Endodermal cell (in vitro differentiated cells): ENCODE measurements around the gene CACNA1D. TPM values are rescaled to one million over a fixed set of nuclear protein-coding genes. Genes with fewer than 3 reads are reported as not detected.

Experiments used
- DNase-seq: peaks from one replicate; pipeline ENCODE4 v3.0.0-alpha.2; 2017
- H3K27ac ChIP-seq: 2 replicates; pipeline ENCODE4 v1.5.1; 2013; ENCODE audit warnings: mild to moderate bottlenecking, low read depth, low read length, moderate library complexity
- H3K27me3 ChIP-seq: 2 replicates; pipeline ENCODE4 v1.6.1; 2013; ENCODE audit warnings: mild to moderate bottlenecking, low read length, moderate library complexity; ENCODE audit not compliant: insufficient read depth, control insufficient read depth, poor library complexity, severe bottlenecking
- H3K36me3 ChIP-seq: 2 replicates; pipeline ENCODE4 v1.7.0; 2013; ENCODE audit warnings: mild to moderate bottlenecking, low read length, moderate library complexity; ENCODE audit not compliant: control insufficient read depth, insufficient read depth
- H3K4me1 ChIP-seq: one replicate; pipeline ENCODE4 v1.7.0; 2013; ENCODE audit warnings: low read length; ENCODE audit not compliant: control insufficient read depth, insufficient read depth
- H3K4me3 ChIP-seq: 2 replicates; pipeline ENCODE4 v1.5.1; 2013; ENCODE audit warnings: mild to moderate bottlenecking, low read length, moderate library complexity
- H3K9ac ChIP-seq: 2 replicates; pipeline ENCODE4 v1.6.1; 2013; ENCODE audit warnings: mild to moderate bottlenecking, low read length, moderate library complexity; ENCODE audit not compliant: poor library complexity, severe bottlenecking; ENCODE audit errors: extremely low read depth
- H3K9me3 ChIP-seq: 2 replicates; pipeline ENCODE4 v1.6.1; 2013; ENCODE audit warnings: mild to moderate bottlenecking, low read length, moderate library complexity; ENCODE audit not compliant: control insufficient read depth
- H3K27ac Mint-ChIP-seq: 2 replicates; pipeline ENCODE4 v1.8.0; 2020; ENCODE audit warnings: mixed read lengths
- H3K27me3 Mint-ChIP-seq: 2 replicates; pipeline ENCODE4 v1.8.0; 2021; ENCODE audit warnings: mild to moderate bottlenecking, mixed read lengths; ENCODE audit not compliant: insufficient read depth
- H3K36me3 Mint-ChIP-seq: 2 replicates; pipeline ENCODE4 v1.8.0; 2020; ENCODE audit warnings: low read depth, mixed read lengths
- H3K4me1 Mint-ChIP-seq: 2 replicates; pipeline ENCODE4 v1.8.0; 2020; ENCODE audit warnings: mixed read lengths
- H3K4me3 Mint-ChIP-seq: 2 replicates; pipeline ENCODE4 v1.8.0; 2020; ENCODE audit warnings: mild to moderate bottlenecking, moderate library complexity, mixed read lengths
- H3K9me3 Mint-ChIP-seq: 2 replicates; pipeline ENCODE4 v1.8.0; 2020; ENCODE audit warnings: mild to moderate bottlenecking, mixed read lengths
- WGBS, 2 experiments: methylation state at CpG; one replicate each; pipeline versions ENCODE4 v1.1.5 to v1.1.7; 2013; ENCODE audit warnings: missing lambda C conversion rate in 2 of 2, mixed read lengths in 1 of 2; ENCODE audit not compliant: insufficient coverage in 1 of 2, insufficient read length in 1 of 2; 5-methylcytosine and 5-hydroxymethylcytosine counted together
- total RNA-seq, 2 donors: library from RNA; stranded (reverse); fragmentation: NEBNext Ultra II Directional in 1 of 2; extraction: Animal tissue kit (Norgen Biotek cat#: 25700) in 1 of 2; gene quantifications; 2 replicates in 1 of 2; 3 replicates in 1 of 2; pipeline ENCODE4 v1.2.1, GENCODE V29; 2021
- TF ChIP-seq, protein P1 (sequence below): fragments of 200-600 bp; sonication (generic); conservative IDR thresholded peaks from 2 replicates; pipeline ENCODE4 v1.5.0; 2021; ENCODE audit warnings: antibody characterized with exemption, mild to moderate bottlenecking

Gene CACNA1D
- total RNA-seq, 2 donors from 2014 or later = 2.2 to 3.8 TPM

DNA sequence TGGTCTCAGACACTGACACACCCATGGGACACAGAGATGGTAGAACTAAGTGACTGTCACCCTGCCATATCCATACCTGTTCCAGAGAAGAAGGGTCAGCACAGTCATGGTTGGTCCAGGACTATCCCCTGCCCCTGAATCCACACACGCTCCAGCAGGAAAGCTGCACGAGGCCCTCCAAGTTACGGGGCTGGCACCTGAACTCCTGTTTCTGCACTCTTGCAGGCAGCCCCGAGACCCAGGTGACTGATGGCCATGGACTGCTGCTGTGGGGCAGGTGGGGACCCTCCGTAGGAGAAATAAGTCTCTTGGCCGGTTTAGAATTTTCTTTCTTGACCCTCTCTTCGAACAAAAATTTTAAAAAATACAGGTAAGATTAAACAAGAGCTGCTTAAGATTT is 321.2 kb downstream of the CACNA1D start:
- Histone ChIP-seq H3K27me3 (no peaks in the 10 kb centered on the region), H3K36me3 (peaks cover 23% of the 10 kb centered on the region), H3K9me3 (no peaks in the 10 kb centered on the region), H3K9ac (no peak overlapping the region), H3K4me3 (no peak overlapping the region), H3K27ac (no peak overlapping the region), H3K4me1 (no peaks in the 10 kb centered on the region)
- no peaks in the 10 kb centered on the region for H3K9me3 Mint-ChIP-seq
- TF ChIP-seq, protein P1, sequence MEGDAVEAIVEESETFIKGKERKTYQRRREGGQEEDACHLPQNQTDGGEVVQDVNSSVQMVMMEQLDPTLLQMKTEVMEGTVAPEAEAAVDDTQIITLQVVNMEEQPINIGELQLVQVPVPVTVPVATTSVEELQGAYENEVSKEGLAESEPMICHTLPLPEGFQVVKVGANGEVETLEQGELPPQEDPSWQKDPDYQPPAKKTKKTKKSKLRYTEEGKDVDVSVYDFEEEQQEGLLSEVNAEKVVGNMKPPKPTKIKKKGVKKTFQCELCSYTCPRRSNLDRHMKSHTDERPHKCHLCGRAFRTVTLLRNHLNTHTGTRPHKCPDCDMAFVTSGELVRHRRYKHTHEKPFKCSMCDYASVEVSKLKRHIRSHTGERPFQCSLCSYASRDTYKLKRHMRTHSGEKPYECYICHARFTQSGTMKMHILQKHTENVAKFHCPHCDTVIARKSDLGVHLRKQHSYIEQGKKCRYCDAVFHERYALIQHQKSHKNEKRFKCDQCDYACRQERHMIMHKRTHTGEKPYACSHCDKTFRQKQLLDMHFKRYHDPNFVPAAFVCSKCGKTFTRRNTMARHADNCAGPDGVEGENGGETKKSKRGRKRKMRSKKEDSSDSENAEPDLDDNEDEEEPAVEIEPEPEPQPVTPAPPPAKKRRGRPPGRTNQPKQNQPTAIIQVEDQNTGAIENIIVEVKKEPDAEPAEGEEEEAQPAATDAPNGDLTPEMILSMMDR = no peak
- H3K36me3 Mint-ChIP-seq = peaks cover 8% of the 10 kb centered on the region
- 94 to 100% methylated on average over 4 to 7 of the region's 7 CpGs for WGBS, 2 experiments
- H3K4me1 Mint-ChIP-seq = no peaks in the 10 kb centered on the region
- no peak for DNase-seq
- no peaks in the 10 kb centered on the region for H3K27me3 Mint-ChIP-seq
- H3K4me3 Mint-ChIP-seq = no peak overlapping the region
- no peak overlapping the region for H3K27ac Mint-ChIP-seq

DNA sequence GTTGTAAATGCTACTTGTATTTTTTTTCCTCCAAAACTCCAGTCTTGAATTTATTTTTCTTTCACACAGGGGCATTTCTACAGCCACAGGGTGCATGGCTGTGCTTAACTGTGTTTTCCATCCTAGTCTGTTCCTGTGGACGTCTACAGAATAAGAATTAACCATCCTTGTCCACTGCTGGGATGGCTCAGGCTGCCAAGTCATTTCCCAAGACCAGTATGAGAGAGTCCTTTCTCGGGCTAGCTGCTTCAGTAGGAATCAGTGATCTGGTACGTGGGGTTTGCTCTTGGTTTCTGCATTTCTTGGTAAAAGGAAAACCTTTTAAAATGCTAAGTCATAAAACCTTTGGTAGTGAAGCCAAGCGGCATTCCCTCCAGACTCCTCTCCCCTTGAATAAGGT is 322.0 kb downstream of the CACNA1D start:
- no peak for DNase-seq
- 87 to 95% methylated on average over 4 of the region's 4 CpGs for WGBS, 2 experiments

GRCh38 chr3:53817211-53817610 is 322.8 kb downstream of the CACNA1D start:
- WGBS, 2 experiments = 93 to 100% methylated on average over 5 to 6 of the region's 6 CpGs
- Histone ChIP-seq H3K4me1 (no peaks in the 10 kb centered on the region), H3K27me3 (no peaks in the 10 kb centered on the region), H3K9ac (no peak overlapping the region), H3K4me3 (no peak overlapping the region), H3K9me3 (no peaks in the 10 kb centered on the region), H3K36me3 (peaks cover 23% of the 10 kb centered on the region), H3K27ac (no peak overlapping the region)
- H3K4me1 Mint-ChIP-seq = no peaks in the 10 kb centered on the region
- H3K27ac Mint-ChIP-seq = no peak overlapping the region
- no peaks in the 10 kb centered on the region for H3K9me3 Mint-ChIP-seq
- no peak for DNase-seq
- peaks cover 8% of the 10 kb centered on the region for H3K36me3 Mint-ChIP-seq
- TF ChIP-seq, protein P1 = no peak
- H3K27me3 Mint-ChIP-seq = no peaks in the 10 kb centered on the region
- no peak overlapping the region for H3K4me3 Mint-ChIP-seq

More for the DNA sequence above, 322.0 kb downstream of the CACNA1D start:
- H3K4me1 ChIP-seq = no peaks in the 10 kb centered on the region
- peaks cover 23% of the 10 kb centered on the region for H3K36me3 ChIP-seq
- TF ChIP-seq, protein P1 = no peak
- peak overlapping the region; percentile 44 for H3K27ac ChIP-seq
- Mint-ChIP-seq H3K4me3 (no peak overlapping the region), H3K36me3 (peaks cover 8% of the 10 kb centered on the region), H3K4me1 (no peaks in the 10 kb centered on the region), H3K27me3 (no peaks in the 10 kb centered on the region), H3K9me3 (no peaks in the 10 kb centered on the region), H3K27ac (no peak overlapping the region)
- H3K9me3 ChIP-seq = no peaks in the 10 kb centered on the region
- H3K4me3 ChIP-seq = no peak overlapping the region
- no peaks in the 10 kb centered on the region for H3K27me3 ChIP-seq
- no peak overlapping the region for H3K9ac ChIP-seq
